Breast epithelium (tissue), 4 donors: ENCODE results near the gene PGM5. TPM values are rescaled to one million over a fixed set of nuclear protein-coding genes. Genes with fewer than 3 reads are reported as not detected.

Source experiments
- DNase-seq, 2 donors: peaks; one replicate each; pipeline ENCODE4 v3.0.0-alpha.2; 2019; ENCODE audit warnings: low spot score in 2 of 2
- H3K27ac ChIP-seq, 2 donors: fragments of 200-600 bp; sonication (generic) in 1 of 2; one replicate each; pipeline ENCODE4 v1.5.1; 2016 to 2019; ENCODE audit warnings: mild to moderate bottlenecking in 1 of 2
- H3K27me3 ChIP-seq, 2 donors: fragments of 200-600 bp; sonication (generic) in 1 of 2; one replicate each; pipeline versions ENCODE4 v1.5.1 to v1.6.0; 2017 to 2019; ENCODE audit warnings: control low read depth in 1 of 2, mild to moderate bottlenecking in 1 of 2
- H3K36me3 ChIP-seq: fragments of 200-600 bp; one replicate; pipeline ENCODE4 v1.5.1; 2019
- H3K4me1 ChIP-seq, 2 donors: fragments of 200-600 bp; sonication (generic); one replicate each; pipeline ENCODE4 v1.5.1; 2016 to 2019; ENCODE audit warnings: control low read depth in 1 of 2
- H3K4me3 ChIP-seq, 3 donors: fragments of 200-600 bp; sonication (generic); 1 replicate in 2 of 3; 2 replicates in 1 of 3; pipeline ENCODE4 v1.5.1; 2016 to 2019; ENCODE audit warnings: mild to moderate bottlenecking in 3 of 3, moderate library complexity in 2 of 3
- H3K9me3 ChIP-seq, 2 donors: fragments of 200-600 bp; sonication (generic) in 1 of 2; one replicate each; pipeline ENCODE4 v1.5.1; 2016 to 2019; ENCODE audit warnings: control low read depth in 1 of 2
- CTCF ChIP-seq, 3 donors: fragments of 450-650 bp; IDR thresholded peaks; one replicate each; pipeline ENCODE4 v1.5.1; 2016 to 2017; ENCODE audit warnings: antibody characterized with exemption in 3 of 3, mild to moderate bottlenecking in 3 of 3, moderate library complexity in 3 of 3
- POLR2A ChIP-seq: fragments of 450-650 bp; IDR thresholded peaks from one replicate; pipeline ENCODE4 v1.6.1; 2016; ENCODE audit warnings: antibody characterized with exemption, mild to moderate bottlenecking, moderate library complexity
- POLR2AphosphoS5 ChIP-seq, 3 donors: sonication (generic); formaldehyde crosslinking; IDR thresholded peaks; one replicate each; pipeline ENCODE4 v1.6.1; 2017; ENCODE audit warnings: antibody characterized with exemption in 3 of 3
- intact Hi-C: fragments of 100-400 bp; cut with DNase I; formaldehyde crosslinking; loops from one replicate; pipeline ENCODE4 v1.15.1; 2023; ENCODE audit warnings: low total_unique reads
- total RNA-seq, 3 donors: library from RNA; depleted of rRNA; stranded (reverse); fragments of >200 nt; gene quantifications; one replicate each; pipeline ENCODE4 v1.1.0, GENCODE V29; 2016

Gene PGM5
- total RNA-seq, 3 donors from 2014 or later, result 11.6 to 30.8 (median 22.2) TPM

- Histone ChIP-seq H3K4me1 (no peaks in the 10 kb centered on the region), H3K27ac (no peak overlapping the region), H3K27me3 (no peaks in the 10 kb centered on the region), H3K9me3 (no peaks in the 10 kb centered on the region), H3K36me3 (no peaks in the 10 kb centered on the region), H3K4me3 (no peak overlapping the region)
- no peak for DNase-seq
- intact Hi-C loops, result no loop called here
- TF ChIP-seq POLR2AphosphoS5 (IDR thresholded peaks at IDR 0.05), result no peak
- no peak for TF ChIP-seq CTCF (IDR thresholded peaks at IDR 0.05)
- no peak for TF ChIP-seq POLR2A
These were observed 117.4 kb downstream of the PGM5 start for GRCh38 chr9:68473790-68474189.

- Histone ChIP-seq H3K4me3 (no peak overlapping the region), H3K36me3 (no peaks in the 10 kb centered on the region), H3K9me3 (no peaks in the 10 kb centered on the region), H3K27me3 (no peaks in the 10 kb centered on the region), H3K27ac (no peak overlapping the region), H3K4me1 (no peaks in the 10 kb centered on the region)
- no peak for DNase-seq
- TF ChIP-seq POLR2A (no peak), CTCF (IDR thresholded peaks at IDR 0.05) (no peak)
- intact Hi-C loops, result no loop called here
These were observed 120.0 kb downstream of the PGM5 start for GRCh38 chr9:68476422-68476821.

- TF ChIP-seq CTCF (IDR thresholded peaks at IDR 0.05) (no peak), POLR2A (no peak), POLR2AphosphoS5 (IDR thresholded peaks at IDR 0.05) (no peak)
- intact Hi-C loops, result no loop called here
- no peaks in the 10 kb centered on the region for H3K9me3 ChIP-seq
- H3K4me3 ChIP-seq, result no peak overlapping the region
- no peaks in the 10 kb centered on the region for H3K36me3 ChIP-seq
- no peaks in the 10 kb centered on the region for H3K27me3 ChIP-seq
- no peaks in the 10 kb centered on the region for H3K4me1 ChIP-seq
- no peak overlapping the region for H3K27ac ChIP-seq
- DNase-seq, result no peak
These were observed 120.4 kb downstream of the PGM5 start for GRCh38 chr9:68476847-68477246.

GRCh38 chr9:68480807-68481206 is 124.4 kb downstream of the PGM5 start:
- no peak overlapping the region for H3K27ac ChIP-seq
- H3K4me3 ChIP-seq, result no peak overlapping the region
- no peaks in the 10 kb centered on the region for H3K27me3 ChIP-seq
- H3K9me3 ChIP-seq, result no peaks in the 10 kb centered on the region
- no peaks in the 10 kb centered on the region for H3K36me3 ChIP-seq
- intact Hi-C loops, result no loop called here
- no peak for TF ChIP-seq CTCF (IDR thresholded peaks at IDR 0.05)
- TF ChIP-seq POLR2A, result no peak
- TF ChIP-seq POLR2AphosphoS5 (IDR thresholded peaks at IDR 0.05), result no peak
- DNase-seq, result no peak
- no peaks in the 10 kb centered on the region for H3K4me1 ChIP-seq

GRCh38 chr9:68482548-68482947 is 126.1 kb downstream of the PGM5 start:
- no peak for TF ChIP-seq POLR2AphosphoS5 (IDR thresholded peaks at IDR 0.05)
- TF ChIP-seq CTCF (IDR thresholded peaks at IDR 0.05), result no peak
- TF ChIP-seq POLR2A, result no peak
- Histone ChIP-seq H3K9me3 (peaks cover 0 to 9% of the 10 kb centered on the region in 2 donors), H3K4me1 (no peaks in the 10 kb centered on the region), H3K36me3 (no peaks in the 10 kb centered on the region), H3K27me3 (no peaks in the 10 kb centered on the region), H3K4me3 (no peak overlapping the region), H3K27ac (no peak overlapping the region)
- intact Hi-C loops, result no loop called here
- no peak for DNase-seq
